SJCRH30 (cell line): ENCODE data around the gene SIAH2. TPM values are rescaled to one million over a fixed set of nuclear protein-coding genes. Genes with fewer than 3 reads are reported as not detected.
"Not testable (repeated sequence)": the region's sequence is repeated elsewhere in the genome, so short reads cannot be mapped to it uniquely, and the experiment has no call there.

Experiments used
- DNase-seq, 2 experiments: peaks; one replicate each; pipeline ENCODE4 v3.0.0-alpha.2; 2015 to 2020
- H3K27ac ChIP-seq: fragments of 250-450 bp; sonication (Bioruptor Pico); 2 replicates; pipeline ENCODE4 v1.5.1; 2020; ENCODE audit warnings: mild to moderate bottlenecking, moderate library complexity
- H3K27me3 ChIP-seq: fragments of 250-450 bp; sonication (Bioruptor Pico); 2 replicates; pipeline ENCODE4 v1.5.1; 2020; ENCODE audit warnings: mild to moderate bottlenecking, moderate library complexity
- H3K36me3 ChIP-seq: fragments of 250-450 bp; sonication (Bioruptor Pico); 2 replicates; pipeline ENCODE4 v1.5.1; 2020; ENCODE audit warnings: mild to moderate bottlenecking, moderate library complexity
- H3K4me1 ChIP-seq: fragments of 250-450 bp; sonication (Bioruptor Pico); 2 replicates; pipeline ENCODE4 v1.5.1; 2020; ENCODE audit warnings: mild to moderate bottlenecking, moderate library complexity
- H3K4me3 ChIP-seq: fragments of 250-450 bp; sonication (Bioruptor Pico); 2 replicates; pipeline ENCODE4 v1.5.1; 2020; ENCODE audit warnings: mild to moderate bottlenecking, moderate library complexity
- H3K9me3 ChIP-seq: fragments of 250-450 bp; sonication (Bioruptor Pico); replicated peaks from 2 replicates; pipeline ENCODE4 v1.5.1; 2020; ENCODE audit warnings: mild to moderate bottlenecking, moderate library complexity
- total RNA-seq: library from RNA; depleted of rRNA; stranded (reverse); fragments of >200 nt; shearing (Covaris generic); gene quantifications from 2 replicates; pipeline ENCODE4 v1.2.3, GENCODE V29; 2014; rRNA removed

The SIAH2 gene
- 33.0 and 36.4 TPM in 2 replicates for total RNA-seq

GRCh38 chr3:150763122-150763840 is at the start of gene SIAH2:
Gene SIAH2, minus strand, starts transcription at chr3:150763169. Its CDS starts 320 bp downstream, at chr3:150762849.
- no peaks in the 10 kb centered on the region for H3K27me3 ChIP-seq
- H3K4me1 ChIP-seq: peaks cover 7% of the 10 kb centered on the region
- H3K36me3 ChIP-seq: no peaks in the 10 kb centered on the region
- H3K27ac ChIP-seq: peak within 1 kb of the TSS; percentile 72
- H3K4me3 ChIP-seq: peak within 1 kb of the TSS; percentile 68
- no peaks in the 10 kb centered on the region for H3K9me3 ChIP-seq
- peak; percentile 88 to 90 for DNase-seq

GRCh38 chr3:150811984-150812383 is 49.0 kb upstream of the SIAH2 start:
- no peak for DNase-seq
- no peak overlapping the region for H3K4me3 ChIP-seq
- no peaks in the 10 kb centered on the region for H3K4me1 ChIP-seq
- peaks cover 4% of the 10 kb centered on the region; the same call in 1 of the 2 replicates for H3K27me3 ChIP-seq
- no peaks in the 10 kb centered on the region for H3K9me3 ChIP-seq
- H3K36me3 ChIP-seq: no peaks in the 10 kb centered on the region
- no peak overlapping the region for H3K27ac ChIP-seq

GRCh38 chr3:150810641-150811040 is 47.7 kb upstream of the SIAH2 start:
- Histone ChIP-seq H3K9me3 (no peaks in the 10 kb centered on the region), H3K36me3 (no peaks in the 10 kb centered on the region), H3K4me3 (no peak overlapping the region), H3K27ac (no peak overlapping the region), H3K27me3 (peaks cover 4% of the 10 kb centered on the region; the same call in 1 of the 2 replicates), H3K4me1 (no peaks in the 10 kb centered on the region)
- no peak for DNase-seq

GRCh38 chr3:150806185-150806835 is 43.3 kb upstream of the SIAH2 start:
- DNase-seq: no peak
- Histone ChIP-seq H3K27ac (no peak overlapping the region), H3K27me3 (no peaks in the 10 kb centered on the region), H3K36me3 (no peaks in the 10 kb centered on the region), H3K9me3 (no peaks in the 10 kb centered on the region), H3K4me1 (no peaks in the 10 kb centered on the region), H3K4me3 (no peak overlapping the region)

GRCh38 chr3:150805354-150805753 is 42.4 kb upstream of the SIAH2 start:
- Histone ChIP-seq H3K4me1 (no peaks in the 10 kb centered on the region), H3K4me3 (no peak overlapping the region), H3K27me3 (no peaks in the 10 kb centered on the region), H3K9me3 (no peaks in the 10 kb centered on the region), H3K36me3 (no peaks in the 10 kb centered on the region), H3K27ac (no peak overlapping the region)
- DNase-seq: no peak

GRCh38 chr3:150803440-150803985 is 40.5 kb upstream of the SIAH2 start:
- DNase-seq: no peak
- Histone ChIP-seq H3K4me1 (no peaks in the 10 kb centered on the region), H3K27ac (no peak overlapping the region), H3K9me3 (no peaks in the 10 kb centered on the region), H3K36me3 (no peaks in the 10 kb centered on the region), H3K27me3 (no peaks in the 10 kb centered on the region), H3K4me3 (no peak overlapping the region)

- Histone ChIP-seq H3K36me3 (no peaks in the 10 kb centered on the region), H3K4me1 (no peaks in the 10 kb centered on the region), H3K27ac (no peak overlapping the region), H3K27me3 (no peaks in the 10 kb centered on the region), H3K4me3 (no peak overlapping the region), H3K9me3 (no peaks in the 10 kb centered on the region)
- no peak for DNase-seq
Measured at GRCh38 chr3:150800722-150801121, 37.8 kb upstream of the SIAH2 start.

- Histone ChIP-seq H3K36me3 (no peaks in the 10 kb centered on the region), H3K27me3 (no peaks in the 10 kb centered on the region), H3K27ac (no peak overlapping the region), H3K9me3 (no peaks in the 10 kb centered on the region), H3K4me1 (no peaks in the 10 kb centered on the region), H3K4me3 (no peak overlapping the region)
- no peak for DNase-seq
Measured at GRCh38 chr3:150798122-150798618, 35.2 kb upstream of the SIAH2 start.

GRCh38 chr3:150797155-150797554 is 34.2 kb upstream of the SIAH2 start:
- Histone ChIP-seq H3K27me3 (no peaks in the 10 kb centered on the region), H3K27ac (no peak overlapping the region), H3K36me3 (no peaks in the 10 kb centered on the region), H3K4me3 (no peak overlapping the region), H3K4me1 (no peaks in the 10 kb centered on the region), H3K9me3 (no peaks in the 10 kb centered on the region)
- no peak for DNase-seq

GRCh38 chr3:150796527-150796926 is 33.6 kb upstream of the SIAH2 start:
- not testable (repeated sequence) for H3K4me3 ChIP-seq, H3K36me3 ChIP-seq, H3K9me3 ChIP-seq, DNase-seq, H3K27ac ChIP-seq, H3K27me3 ChIP-seq, H3K4me1 ChIP-seq

GRCh38 chr3:150793641-150794040 is 30.7 kb upstream of the SIAH2 start:
- H3K36me3 ChIP-seq: no peaks in the 10 kb centered on the region
- H3K4me3 ChIP-seq: no peak overlapping the region
- no peaks in the 10 kb centered on the region for H3K27me3 ChIP-seq
- H3K27ac ChIP-seq: no peak overlapping the region
- no peaks in the 10 kb centered on the region for H3K9me3 ChIP-seq
- H3K4me1 ChIP-seq: no peaks in the 10 kb centered on the region
- no peak for DNase-seq

GRCh38 chr3:150790629-150791028 is 27.7 kb upstream of the SIAH2 start:
- Histone ChIP-seq H3K9me3 (no peaks in the 10 kb centered on the region), H3K27ac (no peak overlapping the region), H3K4me1 (no peaks in the 10 kb centered on the region), H3K36me3 (no peaks in the 10 kb centered on the region), H3K27me3 (no peaks in the 10 kb centered on the region), H3K4me3 (no peak overlapping the region)
- DNase-seq: no peak

GRCh38 chr3:150789451-150789850 is 26.5 kb upstream of the SIAH2 start:
- no peaks in the 10 kb centered on the region for H3K9me3 ChIP-seq
- no peak for DNase-seq
- no peak overlapping the region for H3K4me3 ChIP-seq

GRCh38 chr3:150787741-150788370 is 24.9 kb upstream of the SIAH2 start:
- Histone ChIP-seq H3K27me3 (no peaks in the 10 kb centered on the region), H3K4me1 (no peaks in the 10 kb centered on the region), H3K27ac (no peak overlapping the region), H3K9me3 (no peaks in the 10 kb centered on the region), H3K36me3 (no peaks in the 10 kb centered on the region), H3K4me3 (no peak overlapping the region)
- DNase-seq: peak; percentile 74 to 78

More at GRCh38 chr3:150789451-150789850, 26.5 kb upstream of the SIAH2 start:
- H3K36me3 ChIP-seq: no peaks in the 10 kb centered on the region
- H3K4me1 ChIP-seq: no peaks in the 10 kb centered on the region
- H3K27ac ChIP-seq: no peak overlapping the region
- H3K27me3 ChIP-seq: no peaks in the 10 kb centered on the region

- H3K36me3 ChIP-seq: no peaks in the 10 kb centered on the region
- no peaks in the 10 kb centered on the region for H3K4me1 ChIP-seq
- H3K4me3 ChIP-seq: no peak overlapping the region
- H3K27me3 ChIP-seq: no peaks in the 10 kb centered on the region
- DNase-seq: no peak
- no peak overlapping the region for H3K27ac ChIP-seq
- no peaks in the 10 kb centered on the region for H3K9me3 ChIP-seq
Measured at GRCh38 chr3:150786791-150787190, 23.8 kb upstream of the SIAH2 start.
